PC-3 (cell line): ENCODE data around the gene SGTA.

Experiments
- EZH2 ChIP-seq: fragments of 300-600 bp; sonication (generic); IDR thresholded peaks from one replicate; pipeline ENCODE4 v1.6.1; 2017; ENCODE audit warnings: antibody characterized with exemption, mild to moderate bottlenecking, low read length; ENCODE audit not compliant: unreplicated experiment
- EZH2phosphoT487 ChIP-seq: fragments of 300-600 bp; sonication (generic); IDR thresholded peaks from 2 replicates; pipeline ENCODE4 v1.6.1; 2018; ENCODE audit warnings: mild to moderate bottlenecking, antibody characterized with exemption, low read length, borderline replicate concordance
- TF ChIP-seq, protein P1 (sequence below): fragments of 300-600 bp; sonication (generic); conservative IDR thresholded peaks from 2 replicates; pipeline ENCODE4 v1.5.1; 2017; ENCODE audit warnings: antibody characterized with exemption, low read depth, mild to moderate bottlenecking, low read length

DNA sequence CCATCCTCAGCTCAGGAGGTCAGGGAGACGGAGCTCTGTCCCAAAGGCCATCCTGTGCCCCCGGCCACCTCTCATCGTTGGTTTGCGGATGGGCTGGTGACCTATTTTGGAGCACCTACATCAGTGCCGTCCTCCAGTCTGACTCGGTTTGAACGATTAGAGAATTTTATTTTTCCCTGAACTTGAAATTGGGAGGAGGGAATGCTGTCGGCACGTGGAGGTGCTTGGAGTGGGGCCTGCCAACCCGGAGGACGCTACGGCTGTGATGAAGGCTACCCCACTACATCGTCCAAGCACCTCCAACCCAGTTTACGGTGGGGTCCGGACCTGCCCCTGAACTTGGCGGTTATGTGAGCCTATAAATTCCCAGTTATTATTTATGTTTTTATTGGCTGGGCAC is 33.6 kb upstream of the SGTA start:
- TF ChIP-seq, protein P1, sequence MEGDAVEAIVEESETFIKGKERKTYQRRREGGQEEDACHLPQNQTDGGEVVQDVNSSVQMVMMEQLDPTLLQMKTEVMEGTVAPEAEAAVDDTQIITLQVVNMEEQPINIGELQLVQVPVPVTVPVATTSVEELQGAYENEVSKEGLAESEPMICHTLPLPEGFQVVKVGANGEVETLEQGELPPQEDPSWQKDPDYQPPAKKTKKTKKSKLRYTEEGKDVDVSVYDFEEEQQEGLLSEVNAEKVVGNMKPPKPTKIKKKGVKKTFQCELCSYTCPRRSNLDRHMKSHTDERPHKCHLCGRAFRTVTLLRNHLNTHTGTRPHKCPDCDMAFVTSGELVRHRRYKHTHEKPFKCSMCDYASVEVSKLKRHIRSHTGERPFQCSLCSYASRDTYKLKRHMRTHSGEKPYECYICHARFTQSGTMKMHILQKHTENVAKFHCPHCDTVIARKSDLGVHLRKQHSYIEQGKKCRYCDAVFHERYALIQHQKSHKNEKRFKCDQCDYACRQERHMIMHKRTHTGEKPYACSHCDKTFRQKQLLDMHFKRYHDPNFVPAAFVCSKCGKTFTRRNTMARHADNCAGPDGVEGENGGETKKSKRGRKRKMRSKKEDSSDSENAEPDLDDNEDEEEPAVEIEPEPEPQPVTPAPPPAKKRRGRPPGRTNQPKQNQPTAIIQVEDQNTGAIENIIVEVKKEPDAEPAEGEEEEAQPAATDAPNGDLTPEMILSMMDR = no peak
- no peak for TF ChIP-seq EZH2
- TF ChIP-seq EZH2phosphoT487 = no peak
